Right cardiac atrium (tissue), 5 donors: ENCODE measurements around the gene MORN5. TPM values are rescaled to one million over a fixed set of nuclear protein-coding genes. Genes with fewer than 3 reads are reported as not detected.

ENCODE experiments used
- ATAC-seq, 2 donors: fragments of 200-7000 bp; cut with Tn5 transposase; one replicate each; pipeline versions ENCODE4 v1.8.0 to v1.9.1; 2020; ENCODE audit warnings: moderate library complexity in 2 of 2, mild to moderate bottlenecking in 1 of 2
- DNase-seq, 3 donors: peaks; one replicate each; pipeline ENCODE4 v3.0.0-alpha.2; 2020
- H3K27ac ChIP-seq: one replicate; pipeline ENCODE4 v1.5.1; 2013; ENCODE audit warnings: mild to moderate bottlenecking, low read length, control low read depth, moderate library complexity
- H3K27me3 ChIP-seq: one replicate; pipeline ENCODE4 v1.6.1; 2013; ENCODE audit not compliant: control insufficient read depth, insufficient read depth
- H3K4me1 ChIP-seq: one replicate; pipeline ENCODE4 v1.6.1; 2013; ENCODE audit warnings: low read length; ENCODE audit not compliant: control insufficient read depth, insufficient read depth
- H3K4me3 ChIP-seq: one replicate; pipeline ENCODE4 v1.5.1; 2013; ENCODE audit warnings: low read length, control low read depth
- H3K9me3 ChIP-seq: one replicate; pipeline ENCODE4 v1.6.1; 2013; ENCODE audit warnings: low read length; ENCODE audit not compliant: control insufficient read depth
- WGBS: extraction: QIAGEN DNeasy Blood & Tissue Kit; methylation state at CpG from one replicate; pipeline ENCODE4 v1.1.7; 2013; 5-methylcytosine and 5-hydroxymethylcytosine counted together
- intact Hi-C, 4 donors: fragments of 100-400 bp; cut with DNase I; formaldehyde crosslinking; loops; one replicate each; pipeline versions ENCODE4 v1.11.0 to v1.14.0; 2022 to 2023
- polyA plus RNA-seq: library from polyadenylated mRNA; stranded (reverse); fragments of 200-250 nt; gene quantifications from one replicate; pipeline ENCODE4 v1.2.3, GENCODE V29; 2013
- total RNA-seq, 4 donors: library from RNA; stranded (reverse); fragmentation: NEBNext Ultra II Directional; extraction: Animal tissue kit (Norgen Biotek cat#: 25700); gene quantifications; one replicate each; pipeline ENCODE4 v1.2.1, GENCODE V29; 2021
- donor health status: healthy with polysubstance abuse.
- donor health status: DM: no; HTN: yes; CAD: no.
- donor health status: DM: no; HTN: no; CAD: no.
- donor health status: DM: no; HTN: yes; CAD: no; lungs with severe emphysema.
- donor health status: DM: yes; HTN: yes; CAD: no.

Gene MORN5
- total and polyA plus RNA-seq, 5 donors, result 0.25 TPM; not detected in 4

- intact Hi-C loops, result no loop called here
- Histone ChIP-seq H3K4me3 (no peak overlapping the region), H3K4me1 (no peaks in the 10 kb centered on the region), H3K27ac (no peak overlapping the region), H3K9me3 (no peaks in the 10 kb centered on the region), H3K27me3 (no peaks in the 10 kb centered on the region)
- ATAC-seq, result no peak
- DNase-seq, result no peak
- 83% methylated on average over 5 of the region's 5 CpGs for WGBS
These were observed 32.7 kb downstream of the MORN5 start for GRCh38 chr9:122192261-122192875.

- intact Hi-C loops, result no loop called here
- no peak for ATAC-seq
- no peak overlapping the region for H3K4me3 ChIP-seq
- WGBS, result 77% methylated on average over 16 of the region's 16 CpGs
- no peak for DNase-seq
- H3K27me3 ChIP-seq, result no peaks in the 10 kb centered on the region
- no peaks in the 10 kb centered on the region for H3K4me1 ChIP-seq
- no peak overlapping the region for H3K27ac ChIP-seq
- no peaks in the 10 kb centered on the region for H3K9me3 ChIP-seq
These were observed 33.3 kb downstream of the MORN5 start for GRCh38 chr9:122192914-122193525.

- ATAC-seq (no peak), DNase-seq (no peak)
- Histone ChIP-seq H3K4me3 (no peak overlapping the region), H3K9me3 (no peaks in the 10 kb centered on the region), H3K27me3 (no peaks in the 10 kb centered on the region), H3K4me1 (no peaks in the 10 kb centered on the region), H3K27ac (no peak overlapping the region)
- intact Hi-C loops, result no loop called here
- WGBS, result 82% methylated on average over 6 of the region's 6 CpGs
These were observed 33.9 kb downstream of the MORN5 start for GRCh38 chr9:122193651-122194050.

- ATAC-seq (no peak), DNase-seq (no peak)
- intact Hi-C loops, result no loop called here
- no peak overlapping the region for H3K4me3 ChIP-seq
- WGBS, result 88% methylated on average over 4 of the region's 4 CpGs
- no peaks in the 10 kb centered on the region for H3K4me1 ChIP-seq
- H3K9me3 ChIP-seq, result no peaks in the 10 kb centered on the region
- H3K27me3 ChIP-seq, result no peaks in the 10 kb centered on the region
- no peak overlapping the region for H3K27ac ChIP-seq
These were observed 36.2 kb downstream of the MORN5 start for GRCh38 chr9:122195875-122196274.

- DNase-seq (no peak), ATAC-seq (no peak)
- H3K27ac ChIP-seq, result no peak overlapping the region
- no peak overlapping the region for H3K4me3 ChIP-seq
- WGBS, result 62% methylated on average over 7 of the region's 7 CpGs
- H3K4me1 ChIP-seq, result no peaks in the 10 kb centered on the region
- no peaks in the 10 kb centered on the region for H3K9me3 ChIP-seq
- intact Hi-C loops, result no loop called here
- H3K27me3 ChIP-seq, result no peaks in the 10 kb centered on the region
These were observed 37.7 kb downstream of the MORN5 start for GRCh38 chr9:122197426-122197825.

GRCh38 chr9:122197882-122198281, 38.2 kb downstream of the MORN5 start:
- intact Hi-C loops, result no loop called here
- DNase-seq, result peak in 1 of 3 donors; percentile 50
- H3K4me3 ChIP-seq, result no peak overlapping the region
- no peak overlapping the region for H3K27ac ChIP-seq
- no peaks in the 10 kb centered on the region for H3K4me1 ChIP-seq
- ATAC-seq, result no peak
- H3K27me3 ChIP-seq, result no peaks in the 10 kb centered on the region
- no peaks in the 10 kb centered on the region for H3K9me3 ChIP-seq
- 80% methylated on average over 4 of the region's 4 CpGs for WGBS

- peak in 1 of 2 donors; percentile 60 for ATAC-seq
- WGBS, result 69% methylated on average over 7 of the region's 7 CpGs
- H3K4me3 ChIP-seq, result no peak overlapping the region
- no peaks in the 10 kb centered on the region for H3K9me3 ChIP-seq
- DNase-seq, result peak in 2 of 3 donors; percentile 47 to 55
- no peaks in the 10 kb centered on the region for H3K27me3 ChIP-seq
- no peaks in the 10 kb centered on the region for H3K4me1 ChIP-seq
- H3K27ac ChIP-seq, result no peak overlapping the region
- intact Hi-C loops, result no loop called here
These were observed 41.4 kb downstream of the MORN5 start for GRCh38 chr9:122200960-122201595.

- Histone ChIP-seq H3K27me3 (no peaks in the 10 kb centered on the region), H3K4me3 (no peak overlapping the region), H3K27ac (no peak overlapping the region), H3K9me3 (no peaks in the 10 kb centered on the region), H3K4me1 (no peaks in the 10 kb centered on the region)
- 100% methylated on average over 1 of the region's 1 CpG for WGBS
- DNase-seq (no peak), ATAC-seq (no peak)
- intact Hi-C loops, result no loop called here
These were observed 41.9 kb downstream of the MORN5 start for GRCh38 chr9:122201641-122202040.

GRCh38 chr9:122202111-122202510, 42.4 kb downstream of the MORN5 start:
- intact Hi-C loops, result no loop called here
- ATAC-seq (peak in 1 of 2 donors; percentile 11), DNase-seq (no peak)
- H3K4me3 ChIP-seq, result no peak overlapping the region
- H3K27ac ChIP-seq, result no peak overlapping the region
- H3K4me1 ChIP-seq, result no peaks in the 10 kb centered on the region
- no peaks in the 10 kb centered on the region for H3K9me3 ChIP-seq
- no peaks in the 10 kb centered on the region for H3K27me3 ChIP-seq
- WGBS, result 55% methylated on average over 3 of the region's 3 CpGs

GRCh38 chr9:122204055-122204454, 44.3 kb downstream of the MORN5 start:
- ATAC-seq (no peak), DNase-seq (no peak)
- Histone ChIP-seq H3K9me3 (no peaks in the 10 kb centered on the region), H3K4me1 (no peaks in the 10 kb centered on the region), H3K4me3 (no peak overlapping the region), H3K27ac (no peak overlapping the region), H3K27me3 (no peaks in the 10 kb centered on the region)
- intact Hi-C loops, result no loop called here
- WGBS, result 90% methylated on average over 5 of the region's 5 CpGs

GRCh38 chr9:122204491-122204890, 44.8 kb downstream of the MORN5 start:
- Histone ChIP-seq H3K4me3 (no peak overlapping the region), H3K4me1 (no peaks in the 10 kb centered on the region), H3K27ac (no peak overlapping the region), H3K27me3 (no peaks in the 10 kb centered on the region), H3K9me3 (no peaks in the 10 kb centered on the region)
- ATAC-seq (no peak), DNase-seq (no peak)
- WGBS, result 91% methylated on average over 12 of the region's 12 CpGs
- intact Hi-C loops, result no loop called here
